Activated B cell treated with CpG ODN at 0.5 μM for 24 hours (primary cell): Measurements from ENCODE around the gene PLCB1. TPM values are rescaled to one million over a fixed set of nuclear protein-coding genes. Genes with fewer than 3 reads are reported as not detected.

Source experiments
- ATAC-seq: fragments of 200-7000 bp; cut with Tn5 transposase; one replicate; pipeline ENCODE4 v1.10.0; 2021; ENCODE audit warnings: low read depth, mild to moderate bottlenecking, moderate library complexity
- CTCF ChIA-PET: fragments of 350-600 bp; sonication (Branson Sonifier 250); formaldehyde crosslinking; loops from one replicate; lab custom pipeline; 2021; ENCODE audit warnings: antibody characterized with exemption; lab: Charles Lee
- POLR2A ChIA-PET: fragments of 350-600 bp; sonication (Branson Sonifier 250); formaldehyde crosslinking; loops from one replicate; lab custom pipeline; 2021; ENCODE audit warnings: antibody characterized with exemption; lab: Charles Lee
- DNase-seq: peaks from one replicate; pipeline ENCODE4 v3.0.0; 2022
- H3K27ac Mint-ChIP-seq: one replicate; pipeline ENCODE4 v1.8.0; 2020; ENCODE audit warnings: mixed read lengths
- H3K27me3 Mint-ChIP-seq: one replicate; pipeline ENCODE4 v1.8.0; 2021; ENCODE audit warnings: mixed read lengths
- H3K36me3 Mint-ChIP-seq: one replicate; pipeline ENCODE4 v1.8.0; 2021; ENCODE audit warnings: low read depth, mixed read lengths
- H3K4me1 Mint-ChIP-seq: one replicate; pipeline ENCODE4 v1.8.0; 2021; ENCODE audit warnings: mixed read lengths
- H3K4me3 Mint-ChIP-seq: one replicate; pipeline ENCODE4 v1.8.0; 2020; ENCODE audit warnings: mild to moderate bottlenecking, mixed read lengths
- H3K9me3 Mint-ChIP-seq: one replicate; pipeline ENCODE4 v1.8.0; 2020; ENCODE audit warnings: mixed read lengths
- CTCF ChIP-seq: fragments of 200-600 bp; IDR thresholded peaks from one replicate; pipeline ENCODE4 v1.8.0; 2022; ENCODE audit warnings: antibody characterized with exemption, mild to moderate bottlenecking
- intact Hi-C: fragments of 100-400 bp; cut with micrococcal nuclease; formaldehyde crosslinking; loops from one replicate; pipeline ENCODE4 v1.15.1; 2024
- total RNA-seq: library from RNA; stranded (reverse); gene quantifications from 2 replicates; pipeline ENCODE4 v1.2.3, GENCODE V29; 2022

The PLCB1 gene
- total RNA-seq, 1 donor from 2014 or later: 0.86 TPM

DNA sequence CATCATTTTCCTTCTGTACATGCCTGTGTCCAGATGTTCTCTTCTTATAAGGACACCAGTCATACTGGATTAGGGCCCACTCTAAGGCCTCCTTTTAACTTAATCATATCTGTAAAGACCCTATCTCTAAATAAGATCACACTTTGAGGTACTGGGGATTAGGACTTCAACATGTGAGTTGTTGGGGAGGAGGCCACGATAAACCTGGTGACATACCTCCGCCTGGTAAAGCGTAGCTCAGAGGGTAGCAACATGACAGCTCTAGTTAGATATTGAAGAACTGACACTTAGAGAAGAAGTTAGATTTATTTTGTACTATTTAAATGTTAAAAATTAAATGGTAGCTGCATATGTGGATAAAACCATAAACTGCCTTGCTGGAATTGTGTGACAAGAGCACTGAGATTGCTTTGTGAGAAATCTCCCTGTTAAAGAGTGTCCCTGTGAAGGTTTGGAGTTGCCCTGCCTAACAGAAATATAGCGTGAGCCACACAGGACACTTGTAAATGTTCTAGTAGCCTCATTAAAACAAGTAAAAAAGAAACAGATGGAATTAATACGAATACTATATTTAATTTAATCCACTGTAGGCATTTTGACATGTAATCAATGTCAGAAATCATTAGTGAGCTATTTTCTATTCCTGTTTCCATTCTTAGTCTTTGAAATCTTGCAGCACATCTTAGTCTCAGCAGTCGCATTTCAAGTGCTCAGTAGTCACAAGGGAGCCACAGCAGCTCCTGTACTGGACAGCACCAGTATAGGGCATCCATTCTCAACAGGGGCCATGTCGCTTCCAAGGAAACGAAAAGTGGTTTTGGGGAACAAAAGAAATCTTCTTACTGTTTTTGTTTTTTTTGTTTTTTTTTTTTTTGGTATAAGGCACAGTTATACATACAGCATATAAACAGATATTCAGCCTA, 13.4 kb downstream of the PLCB1 start:
- CTCF ChIA-PET: no interaction called here
- intact Hi-C loops: no loop called here

GRCh38 chr20:8147476-8147875, 15.4 kb downstream of the PLCB1 start:
- Mint-ChIP-seq H3K27ac (no peak overlapping the region), H3K4me3 (no peak overlapping the region), H3K27me3 (peaks cover 7% of the 10 kb centered on the region), H3K36me3 (no peaks in the 10 kb centered on the region), H3K9me3 (no peaks in the 10 kb centered on the region), H3K4me1 (no peaks in the 10 kb centered on the region)
- intact Hi-C loops: no loop called here
- POLR2A ChIA-PET: no interaction called here
- TF ChIP-seq CTCF: no peak
- CTCF ChIA-PET: no interaction called here
- DNase-seq: no peak
- ATAC-seq: no peak

More for the DNA sequence above, 13.4 kb downstream of the PLCB1 start:
- Mint-ChIP-seq H3K4me1 (no peaks in the 10 kb centered on the region), H3K27me3 (peaks cover 3% of the 10 kb centered on the region), H3K36me3 (no peaks in the 10 kb centered on the region), H3K4me3 (no peak overlapping the region), H3K27ac (no peak overlapping the region), H3K9me3 (no peaks in the 10 kb centered on the region)
- TF ChIP-seq CTCF: no peak
- no peak for ATAC-seq
- POLR2A ChIA-PET: no interaction called here
- no peak for DNase-seq

GRCh38 chr20:8148501-8148900, 16.4 kb downstream of the PLCB1 start:
- Mint-ChIP-seq H3K9me3 (no peaks in the 10 kb centered on the region), H3K4me3 (no peak overlapping the region), H3K4me1 (no peaks in the 10 kb centered on the region), H3K27ac (no peak overlapping the region), H3K36me3 (no peaks in the 10 kb centered on the region), H3K27me3 (peaks cover 7% of the 10 kb centered on the region)
- no peak for DNase-seq
- POLR2A ChIA-PET: no interaction called here
- ATAC-seq: no peak
- no peak for TF ChIP-seq CTCF
- intact Hi-C loops: no loop called here
- CTCF ChIA-PET: no interaction called here

DNA sequence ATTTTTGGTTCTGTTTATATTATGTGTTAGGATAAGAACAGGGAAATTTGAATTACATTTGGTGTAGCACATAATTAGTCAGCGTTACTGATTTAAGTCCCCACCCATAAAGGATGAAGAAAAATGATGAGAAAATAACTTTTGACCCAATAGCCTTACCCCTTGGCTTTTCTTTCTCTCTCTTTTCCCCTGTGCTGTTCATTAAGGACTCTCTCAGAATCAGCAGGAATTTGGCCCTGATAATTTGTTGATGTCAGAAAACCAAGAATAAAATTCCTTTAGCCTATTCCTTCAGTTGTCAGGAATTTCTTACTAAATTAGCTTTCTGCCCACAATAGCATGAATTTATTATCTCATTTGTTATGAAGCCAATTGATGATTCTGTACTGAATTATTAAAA, 18.5 kb downstream of the PLCB1 start:
- Mint-ChIP-seq H3K27me3 (peaks cover 7% of the 10 kb centered on the region), H3K4me3 (no peak overlapping the region), H3K4me1 (no peaks in the 10 kb centered on the region), H3K36me3 (no peaks in the 10 kb centered on the region), H3K27ac (no peak overlapping the region), H3K9me3 (no peaks in the 10 kb centered on the region)
- no peak for TF ChIP-seq CTCF
- ChIA-PET CTCF (no interaction called here), POLR2A (no interaction called here)
- intact Hi-C loops: no loop called here
- ATAC-seq (no peak), DNase-seq (no peak)

GRCh38 chr20:8151372-8151771, 19.3 kb downstream of the PLCB1 start:
- Mint-ChIP-seq H3K27me3 (peaks cover 7% of the 10 kb centered on the region), H3K4me3 (no peak overlapping the region), H3K27ac (no peak overlapping the region), H3K4me1 (no peaks in the 10 kb centered on the region), H3K9me3 (no peaks in the 10 kb centered on the region), H3K36me3 (no peaks in the 10 kb centered on the region)
- TF ChIP-seq CTCF: no peak
- no peak for DNase-seq
- ATAC-seq: no peak
- intact Hi-C loops: no loop called here
- ChIA-PET CTCF (no interaction called here), POLR2A (no interaction called here)
